AG04449 (cell line): ENCODE measurements around the gene NEDD8.

ENCODE experiments used
- CTCF ChIA-PET: fragments of 350-600 bp; formaldehyde crosslinking; extraction: SDS; loops from one replicate; lab custom pipeline; 2021; ENCODE audit warnings: antibody characterized with exemption; lab: Yijun Ruan, JAX
- POLR2A ChIA-PET: fragments of 400-600, 350-600 bp; formaldehyde crosslinking; extraction: SDS; loops from one replicate; lab custom pipeline; 2020; ENCODE audit warnings: antibody characterized with exemption, inconsistent platforms; lab: Yijun Ruan, JAX
- DNase-seq: peaks from one replicate; pipeline ENCODE4 v3.0.0-alpha.2; 2010; ENCODE audit warnings: low read depth, low spot score
- H3K4me3 ChIP-seq: 2 replicates; pipeline ENCODE4 v1.5.1; 2011; ENCODE audit warnings: low read depth, mild to moderate bottlenecking, control low read depth, low read length
- TF ChIP-seq, protein P1 (sequence below): IDR thresholded peaks from one replicate; pipeline ENCODE4 v1.5.1; 2011; ENCODE audit warnings: mild to moderate bottlenecking, moderate library complexity, low read length, control low read depth, inconsistent platforms; ENCODE audit not compliant: insufficient read depth; ENCODE audit errors: missing control alignments

Gene NEDD8

DNA sequence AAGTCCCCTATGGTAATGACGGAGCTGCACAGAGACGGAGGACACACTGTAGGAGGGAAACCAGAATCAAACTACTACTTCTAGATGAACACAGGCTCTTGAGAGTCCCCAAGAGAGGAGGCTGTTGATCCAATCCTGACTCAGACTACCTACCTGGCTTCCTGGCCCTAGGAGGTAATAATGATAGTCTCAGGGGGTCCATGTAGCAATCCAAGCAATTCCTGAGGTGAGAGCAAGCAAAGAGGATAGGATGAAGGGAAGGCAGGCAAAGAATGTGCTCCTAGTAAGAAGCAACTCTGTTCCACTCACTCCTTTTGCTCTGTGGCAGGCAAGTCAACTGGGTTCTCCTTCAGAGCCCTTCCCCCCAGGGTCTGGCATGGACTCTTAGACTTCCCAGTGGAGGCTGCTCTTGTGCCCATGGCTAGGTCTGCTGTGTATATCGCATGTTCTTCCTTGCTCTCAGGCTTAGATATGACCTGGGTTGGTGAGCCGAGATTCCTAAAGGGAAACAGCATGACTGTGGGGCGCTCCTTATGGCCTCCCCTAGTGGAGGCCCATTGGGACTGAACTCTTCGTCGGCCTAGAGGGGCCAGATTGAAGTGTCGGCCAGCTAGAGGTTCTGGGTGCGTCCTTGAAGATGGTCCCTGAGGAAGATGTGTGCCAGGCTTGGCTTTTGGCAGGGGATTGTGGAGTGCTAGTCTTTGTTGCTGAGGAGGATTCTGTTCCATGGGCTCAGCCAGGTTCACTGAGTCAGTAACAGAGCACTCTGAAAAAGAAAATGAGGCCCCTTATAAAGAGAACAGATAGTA is 8.1 kb upstream of the NEDD8 start:
- ChIA-PET CTCF (interaction anchor here (1.4 to 15.9 kb wide), 5 partner anchors 7 to 68 kb away, joined by 3 to 315 read pairs (median 118); partner anchors contain the start of genes CIDEB, DHRS1, GMPR2 and LTB4R), POLR2A (no interaction called here)
- no peak overlapping the region for H3K4me3 ChIP-seq
- no peak for DNase-seq
- TF ChIP-seq, protein P1, sequence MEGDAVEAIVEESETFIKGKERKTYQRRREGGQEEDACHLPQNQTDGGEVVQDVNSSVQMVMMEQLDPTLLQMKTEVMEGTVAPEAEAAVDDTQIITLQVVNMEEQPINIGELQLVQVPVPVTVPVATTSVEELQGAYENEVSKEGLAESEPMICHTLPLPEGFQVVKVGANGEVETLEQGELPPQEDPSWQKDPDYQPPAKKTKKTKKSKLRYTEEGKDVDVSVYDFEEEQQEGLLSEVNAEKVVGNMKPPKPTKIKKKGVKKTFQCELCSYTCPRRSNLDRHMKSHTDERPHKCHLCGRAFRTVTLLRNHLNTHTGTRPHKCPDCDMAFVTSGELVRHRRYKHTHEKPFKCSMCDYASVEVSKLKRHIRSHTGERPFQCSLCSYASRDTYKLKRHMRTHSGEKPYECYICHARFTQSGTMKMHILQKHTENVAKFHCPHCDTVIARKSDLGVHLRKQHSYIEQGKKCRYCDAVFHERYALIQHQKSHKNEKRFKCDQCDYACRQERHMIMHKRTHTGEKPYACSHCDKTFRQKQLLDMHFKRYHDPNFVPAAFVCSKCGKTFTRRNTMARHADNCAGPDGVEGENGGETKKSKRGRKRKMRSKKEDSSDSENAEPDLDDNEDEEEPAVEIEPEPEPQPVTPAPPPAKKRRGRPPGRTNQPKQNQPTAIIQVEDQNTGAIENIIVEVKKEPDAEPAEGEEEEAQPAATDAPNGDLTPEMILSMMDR, result no peak

DNA sequence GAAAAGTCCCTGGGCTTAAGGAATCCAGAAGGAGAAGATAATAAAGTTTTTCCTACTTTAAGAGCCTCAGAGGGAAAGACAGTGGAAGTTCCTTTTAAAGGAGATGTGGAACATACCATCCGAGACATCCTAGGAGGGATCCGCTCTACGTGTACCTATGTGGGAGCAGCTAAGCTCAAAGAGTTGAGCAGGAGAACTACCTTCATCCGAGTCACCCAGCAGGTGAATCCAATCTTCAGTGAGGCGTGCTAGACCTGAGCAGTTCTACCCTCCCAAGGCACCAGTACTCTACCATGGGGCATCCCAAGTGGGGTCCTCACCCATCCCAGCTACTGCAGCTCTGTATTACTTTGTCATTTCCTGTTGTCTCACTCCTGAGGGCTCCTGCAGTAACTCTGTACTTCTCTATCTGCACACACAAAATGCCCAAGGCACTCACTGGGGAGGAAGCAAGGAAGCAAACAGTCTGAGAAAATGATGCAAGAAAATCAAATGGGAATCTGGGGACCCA is 6.4 kb upstream of the NEDD8 start:
- TF ChIP-seq, protein P1, result no peak
- no peak overlapping the region for H3K4me3 ChIP-seq
- DNase-seq, result no peak
- POLR2A ChIA-PET, result interaction anchor here (0.8 to 1.6 kb wide), 5 partner anchors 8 to 60 kb away, joined by 3 to 5 read pairs (median 3); partner anchors contain the start of genes MDP1 and RABGGTA
- CTCF ChIA-PET, result interaction anchor here (1.0 to 15.9 kb wide), 6 partner anchors 23 to 193 kb away, joined by 3 to 315 read pairs (median 4); partner anchors contain the start of genes CIDEB, DHRS1, IRF9 and LTB4R

DNA sequence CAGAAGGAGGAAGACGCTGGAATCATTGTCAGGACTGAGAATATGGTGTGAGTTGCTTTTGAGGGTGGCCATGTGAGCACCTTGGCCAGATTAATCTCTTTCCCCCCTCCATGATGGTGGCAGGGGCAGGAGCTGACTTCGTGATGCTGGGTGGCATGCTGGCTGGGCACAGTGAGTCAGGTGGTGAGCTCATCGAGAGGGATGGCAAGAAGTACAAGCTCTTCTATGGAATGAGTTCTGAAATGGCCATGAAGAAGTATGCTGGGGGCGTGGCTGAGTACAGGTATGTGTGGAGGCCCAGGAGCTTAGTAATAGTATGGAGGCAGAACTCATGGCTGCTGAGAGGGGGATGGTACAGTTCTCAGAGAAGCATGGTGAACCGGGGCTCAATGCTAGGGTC is 6.0 kb upstream of the NEDD8 start:
- ChIA-PET POLR2A (interaction anchor here (0.7 to 1.6 kb wide), 6 partner anchors 9 to 161 kb away, joined by 3 to 5 read pairs (median 3); partner anchors contain the start of genes MDP1, NYNRIN and RABGGTA), CTCF (interaction anchor here (0.7 to 15.9 kb wide), 7 partner anchors 22 to 194 kb away, joined by 3 to 315 read pairs (median 4); partner anchors contain the start of genes CIDEB, DHRS1, IRF9 and LTB4R)
- H3K4me3 ChIP-seq, result no peak overlapping the region
- DNase-seq, result no peak
- TF ChIP-seq, protein P1, result no peak

DNA sequence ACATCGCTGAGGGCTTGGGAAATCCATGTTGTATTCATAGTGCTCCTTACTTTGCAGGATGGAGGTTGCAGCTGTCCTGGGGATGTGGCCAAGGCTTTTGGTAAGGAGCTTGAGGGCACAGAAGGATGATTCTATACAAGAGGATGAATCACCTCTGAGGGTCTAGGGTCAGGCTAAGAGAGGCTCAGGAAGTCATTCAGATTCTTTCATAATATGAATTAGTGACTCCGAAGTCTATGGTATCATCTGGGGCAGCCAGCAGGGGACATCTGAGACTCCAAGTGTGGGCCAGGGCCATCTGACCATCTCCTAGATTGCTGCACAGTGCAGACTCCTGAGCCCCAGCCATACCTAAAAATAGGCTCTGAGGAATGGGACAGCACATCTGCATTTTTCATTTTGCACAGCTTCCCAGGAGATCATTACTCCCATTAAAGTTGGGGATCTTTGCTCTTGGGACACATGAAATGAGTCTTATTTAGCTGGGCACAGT is 5.3 kb upstream of the NEDD8 start:
- DNase-seq, result no peak
- POLR2A ChIA-PET, result interaction anchor here (0.7 to 1.6 kb wide), 5 partner anchors 9 to 161 kb away, joined by 3 to 5 read pairs (median 3); partner anchors contain the start of genes MDP1, NYNRIN and RABGGTA

DNA sequence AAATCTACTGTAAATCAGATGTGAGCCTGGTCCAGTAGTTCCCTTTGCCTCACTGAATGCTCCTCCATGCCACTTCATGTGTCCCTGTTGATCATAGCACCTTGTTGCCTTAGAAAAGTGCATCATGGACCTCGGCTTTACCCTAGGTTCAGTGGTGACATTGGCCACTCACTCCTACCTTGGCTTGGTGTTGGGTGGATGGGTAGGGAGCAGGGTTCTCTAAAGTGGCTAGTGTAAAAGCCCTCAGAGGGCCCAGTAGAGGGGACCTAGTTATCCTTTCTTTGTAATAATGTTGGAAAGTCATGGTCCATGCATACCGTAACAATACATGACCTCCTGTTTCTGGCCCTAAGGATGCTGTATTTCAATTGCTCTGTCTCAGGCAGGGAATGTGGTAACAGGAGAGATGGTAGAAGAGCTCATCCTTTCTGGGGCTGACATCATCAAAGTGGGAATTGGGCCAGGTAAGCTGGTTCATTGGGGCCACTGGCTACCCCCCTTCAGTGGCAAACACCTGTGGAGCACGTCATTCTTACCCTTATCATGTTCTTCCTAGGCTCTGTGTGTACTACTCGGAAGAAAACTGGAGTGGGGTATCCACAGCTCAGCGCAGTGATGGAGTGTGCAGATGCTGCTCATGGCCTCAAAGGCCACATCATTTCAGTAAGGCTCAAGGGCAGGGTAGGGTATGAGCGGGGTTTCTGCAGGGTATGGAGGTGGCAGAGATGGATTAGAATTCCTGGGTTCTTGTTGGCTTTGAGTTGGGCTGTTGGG is 4.7 kb upstream of the NEDD8 start:
- CTCF ChIA-PET, result interaction anchor here (1.6 to 15.9 kb wide), 4 partner anchors 10 to 180 kb away, joined by 4 to 315 read pairs (median 61); partner anchors contain the start of genes CIDEB, DHRS1, LTB4R and LTB4R2
- TF ChIP-seq, protein P1, result no peak
- no peak overlapping the region for H3K4me3 ChIP-seq
- POLR2A ChIA-PET, result interaction anchor here (1.5 to 1.6 kb wide), 2 partner anchors 10 to 21 kb away, joined by 3 to 5 read pairs; partner anchors contain the start of gene MDP1
- no peak for DNase-seq

More for the DNA sequence above, 5.3 kb upstream of the NEDD8 start:
- H3K4me3 ChIP-seq, result no peak overlapping the region
- CTCF ChIA-PET, result interaction anchor here (0.7 to 15.9 kb wide), 6 partner anchors 21 to 194 kb away, joined by 3 to 315 read pairs (median 4); partner anchors contain the start of genes CIDEB, DHRS1, LTB4R and LTB4R2
- TF ChIP-seq, protein P1, result no peak
